HepG2 (cell line): ENCODE results near the gene BCAS4. TPM values are rescaled to one million over a fixed set of nuclear protein-coding genes. Genes with fewer than 3 reads are reported as not detected.

Experiments
- ATAC-seq: fragments of 200-7000 bp; cut with Tn5 transposase; 3 replicates; pipeline ENCODE4 v1.9.1; 2020; ENCODE audit warnings: mild to moderate bottlenecking, moderate library complexity
- BruUV-seq: library from RNA; stranded (reverse); fragments of 400-500 nt; replicated peaks from 2 replicates; lab custom pipeline; 2021; lab: Mats Ljungman, UMichigan
- CTCF ChIA-PET: fragments of 300-600 bp; formaldehyde crosslinking; extraction: SDS; loops from one replicate; lab custom pipeline; 2021; ENCODE audit warnings: low total read pairs, inconsistent platforms, low intra/inter-chr PET ratio; lab: Yijun Ruan, JAX
- POLR2A ChIA-PET: fragments of 350-600 bp; sonication (Branson Sonifier 250); formaldehyde crosslinking; loops from one replicate; lab custom pipeline; 2020; ENCODE audit warnings: antibody characterized with exemption, inconsistent platforms; lab: Yijun Ruan, JAX
- DNase-seq: peaks from one replicate; pipeline ENCODE4 v3.0.0-alpha.2; 2015; ENCODE audit warnings: low spot score
- FAIRE-seq: peaks from 3 replicates; lab custom pipeline; 2011; peaks lifted over from hg19 to GRCh38; lab: Jason Lieb, UNC
- H2AFZ ChIP-seq: one replicate; pipeline ENCODE4 v1.6.1; 2011; ENCODE audit warnings: low read length, inconsistent platforms
- H3K27ac ChIP-seq: fragments of 300-600 bp; 3 replicates; pipeline ENCODE4 v1.8.0; 2011; ENCODE audit warnings: mixed run types, mild to moderate bottlenecking, mixed read lengths, low read length, inconsistent platforms; ENCODE audit not compliant: insufficient read depth; ENCODE audit errors: extremely low read length
- H3K27me3 ChIP-seq, 2 experiments: fragments of 200-600 bp in 1 of 2; 2 replicates in 1 of 2; 3 replicates in 1 of 2; pipeline versions ENCODE4 v1.6.0 to v1.8.0; 2011; ENCODE audit warnings: low read length in 2 of 2, mild to moderate bottlenecking in 2 of 2, moderate library complexity in 2 of 2, inconsistent platforms in 1 of 2; ENCODE audit not compliant: insufficient read depth in 2 of 2, control insufficient read depth in 1 of 2
- H3K36me3 ChIP-seq, 2 experiments: fragments of 200-600 bp in 1 of 2; replicated peaks in 1 of 2; 2 replicates in 1 of 2; 3 replicates in 1 of 2; pipeline versions ENCODE4 v1.5.1 to v1.8.0; 2011; ENCODE audit warnings: low read length in 2 of 2, inconsistent platforms in 1 of 2; ENCODE audit not compliant: insufficient read depth in 2 of 2, control insufficient read depth in 1 of 2
- H3K4me1 ChIP-seq: 2 replicates; pipeline ENCODE4 v1.5.1; 2012; ENCODE audit warnings: low read length, inconsistent platforms; ENCODE audit not compliant: insufficient read depth
- H3K4me2 ChIP-seq: 2 replicates; pipeline ENCODE4 v1.6.0; 2011; ENCODE audit warnings: low read depth, low read length, inconsistent platforms
- H3K4me3 ChIP-seq, 3 experiments: fragments of 200-600 bp in 1 of 3; sonication (generic), shearing (Covaris generic) in 1 of 3; replicated peaks in 1 of 3; 2 replicates each; pipeline ENCODE4 v1.5.1; 2011 to 2016; ENCODE audit warnings: low read length in 3 of 3, inconsistent platforms in 2 of 3, low read depth in 2 of 3, mild to moderate bottlenecking in 2 of 3, control low read depth in 1 of 3, mixed read lengths in 1 of 3; ENCODE audit not compliant: insufficient read depth in 1 of 3
- H3K79me2 ChIP-seq: one replicate; pipeline ENCODE4 v1.6.1; 2011; ENCODE audit warnings: low read length, inconsistent platforms; ENCODE audit not compliant: insufficient read depth
- H3K9ac ChIP-seq: 2 replicates; pipeline ENCODE4 v1.6.0; 2011; ENCODE audit warnings: mild to moderate bottlenecking, low read depth, low read length, inconsistent platforms; ENCODE audit not compliant: insufficient read depth
- H3K9me3 ChIP-seq: 2 replicates; pipeline ENCODE4 v1.5.1; 2012; ENCODE audit warnings: mild to moderate bottlenecking, low read length
- H4K20me1 ChIP-seq: 2 replicates; pipeline ENCODE4 v1.6.0; 2011; ENCODE audit warnings: inconsistent platforms, mild to moderate bottlenecking, low read length, moderate library complexity; ENCODE audit not compliant: insufficient read depth
- BORCS8-MEF2B ChIP-seq: sonication (generic); formaldehyde crosslinking; IDR thresholded peaks from 2 replicates; pipeline ENCODE4 v1.8.0; 2022; ENCODE audit warnings: mild to moderate bottlenecking, missing genetic modification reagents
- DNMT1 ChIP-seq: sonication (generic); formaldehyde crosslinking; IDR thresholded peaks from 2 replicates; pipeline ENCODE4 v1.5.1; 2020; ENCODE audit warnings: mild to moderate bottlenecking, missing genetic modification reagents
- GABPA ChIP-seq, 2 experiments: IDR thresholded peaks; 2 replicates each; pipeline ENCODE4 v1.6.1; 2011 to 2016; ENCODE audit warnings: low read depth in 2 of 2, low read length in 1 of 2, missing biosample characterization in 1 of 2, missing genetic modification characterization in 1 of 2
- KLF6 ChIP-seq: IDR thresholded peaks from 2 replicates; pipeline ENCODE4 v1.8.0; 2016; ENCODE audit warnings: missing biosample characterization, missing genetic modification reagents
- ZNF326 ChIP-seq: sonication (generic); formaldehyde crosslinking; IDR thresholded peaks from 2 replicates; pipeline ENCODE4 v1.4.0; 2020; ENCODE audit warnings: missing genetic modification reagents, borderline replicate concordance
- ZNF552 ChIP-seq: sonication (generic); formaldehyde crosslinking; IDR thresholded peaks from 2 replicates; pipeline ENCODE4 v1.9.0; 2022; ENCODE audit warnings: missing genetic modification reagents, mild to moderate bottlenecking, borderline replicate concordance
- ZNF768 ChIP-seq: sonication (generic); formaldehyde crosslinking; IDR thresholded peaks from 2 replicates; pipeline ENCODE4 v1.4.0; 2020; ENCODE audit warnings: missing genetic modification reagents
- WGBS: methylation state at CpG from one replicate; pipeline ENCODE4 v1.1.6; 2017; ENCODE audit warnings: low lambda C conversion rate; 5-methylcytosine and 5-hydroxymethylcytosine counted together
- in situ Hi-C: cut with HindIII; loops from 2 replicates; pipeline ENCODE4 v1.10.0; 2017; ENCODE audit warnings: low pct_unique_long_range_greater_than_20kb; ENCODE audit not compliant: extremely low pct_ligation_motif_present
- intact Hi-C: fragments of 100-400 bp; cut with micrococcal nuclease; formaldehyde crosslinking; loops from one replicate; pipeline ENCODE4 v1.10.0; 2022; ENCODE audit not compliant: unreplicated experiment
- polyA plus RNA-seq, 8 experiments: library from polyadenylated mRNA; depleted of rRNA in 3 of 8; stranded (reverse) in 7 of 8; unstranded in 1 of 8; fragments of >200 nt; fragmentation: Illumina TruSeq in 4 of 8; extraction: Trizol in 4 of 8; gene quantifications; 2 replicates each; pipeline versions ENCODE4 v1.2.1 to v1.2.3, GENCODE V29; 2011 to 2016; ENCODE audit warnings: low read depth in 4 of 8, missing spikeins in 1 of 8, mixed read lengths in 1 of 8; ENCODE audit not compliant: insufficient read depth in 1 of 8
- total RNA-seq, 5 experiments: library from RNA; depleted of rRNA; stranded (reverse); fragments of >200 nt; fragmentation: Illumina TruSeq; extraction: Trizol; gene quantifications; 2 replicates each; pipeline ENCODE4 v1.2.3, GENCODE V29; 2016; ENCODE audit warnings: low read depth in 1 of 5

BCAS4 gene
- total and polyA plus RNA-seq, 2 of the 13 experiments (the other 11 are each of a cell fraction or from before 2014, with no cell fraction given), result 7.2 to 8.0 TPM

DNA sequence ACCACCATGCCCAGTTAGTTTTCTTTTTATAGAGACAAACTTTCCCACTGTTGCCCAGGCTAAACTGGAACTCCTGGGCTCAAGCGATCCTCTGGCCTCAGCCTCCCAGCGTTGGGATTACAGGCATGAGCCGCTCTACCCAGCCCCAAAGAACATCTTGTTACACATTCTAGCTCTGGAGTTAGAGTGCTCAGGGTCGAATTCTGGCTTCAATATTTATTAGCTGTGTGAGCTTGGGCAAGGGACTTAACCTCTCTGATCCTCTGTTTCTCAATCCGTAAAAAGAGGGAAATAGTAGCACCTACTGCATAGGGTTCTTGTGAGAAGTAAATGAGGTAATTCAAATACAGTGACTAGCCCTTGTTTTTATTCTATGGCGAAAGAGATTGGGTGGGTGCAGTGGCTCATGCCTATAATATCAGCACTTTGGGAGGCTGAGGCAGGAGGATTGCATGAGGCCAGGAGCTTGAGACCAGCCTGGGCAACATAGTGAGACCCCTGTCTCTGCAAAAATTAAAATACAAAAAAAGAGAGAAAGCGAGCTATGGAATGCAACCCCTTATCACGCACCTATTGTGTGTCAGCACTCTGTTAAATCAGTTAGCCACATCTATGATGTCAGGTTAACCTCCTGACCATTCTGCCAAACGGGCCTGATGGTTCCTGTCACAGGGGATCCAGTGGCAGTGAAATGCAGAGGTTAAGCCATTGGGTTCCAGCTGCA lies 19.7 kb downstream of the BCAS4 start:
- BruUV-seq, result no TSS peak
- ATAC-seq (no peak), DNase-seq (no peak), FAIRE-seq (no peak)
- 63% methylated on average over 9 of the region's 9 CpGs for WGBS
- Histone ChIP-seq H3K27me3 (no peaks in the 10 kb centered on the region), H3K79me2 (no peaks in the 10 kb centered on the region), H3K9ac (no peak overlapping the region), H3K4me1 (peaks cover 11% of the 10 kb centered on the region), H3K4me3 (no peak overlapping the region), H3K36me3 (no peaks in the 10 kb centered on the region), H3K9me3 (no peaks in the 10 kb centered on the region), H3K27ac (no peak overlapping the region)
- in situ Hi-C loops, result no loop called here
- CTCF ChIA-PET, result no interaction called here
- POLR2A ChIA-PET, result interaction anchor here (1.1 to 1.2 kb wide), 2 partner anchors 20 to 116 kb away, joined by 3 read pairs; partner anchors contain the start of gene BCAS4
- TF ChIP-seq ZNF768, result peak; percentile 87
- TF ChIP-seq ZNF326 (CRISPR knock-in tag), result no peak
- TF ChIP-seq GABPA (IDR thresholded peaks at IDR 0.05; ENCODE audit: low read depth, low read length), result 0 out of 2 replicates have a peak, but pooled peaks have one; percentile 2
- TF ChIP-seq GABPA (CRISPR knock-in tag; IDR thresholded peaks at IDR 0.05; ENCODE audit: low read depth), result no peak
- TF ChIP-seq ZNF552 (CRISPR knock-in tag), result no peak
- TF ChIP-seq, all 625 proteins: peak for 2
- no peaks in the 10 kb centered on the region for H4K20me1 ChIP-seq
- H2AFZ ChIP-seq, result no peak overlapping the region
- intact Hi-C loops, result no loop called here
- no peak overlapping the region for H3K4me2 ChIP-seq

GRCh38 chr20:50815162-50815989 lies 20.5 kb downstream of the BCAS4 start:
- Histone ChIP-seq H3K4me3 (no peak overlapping the region), H3K9ac (no peak overlapping the region), H2AFZ (no peak overlapping the region), H3K9me3 (no peaks in the 10 kb centered on the region), H3K36me3 (no peaks in the 10 kb centered on the region), H4K20me1 (no peaks in the 10 kb centered on the region), H3K4me2 (no peak overlapping the region), H3K27ac (no peak overlapping the region), H3K4me1 (peaks cover 11% of the 10 kb centered on the region), H3K27me3 (no peaks in the 10 kb centered on the region), H3K79me2 (no peaks in the 10 kb centered on the region)
- ATAC-seq (no peak), DNase-seq (no peak), FAIRE-seq (no peak)
- no peak for TF ChIP-seq KLF6 (CRISPR knock-in tag)
- TF ChIP-seq BORCS8-MEF2B (CRISPR knock-in tag), result no peak
- 0 out of 2 replicates have a peak, but pooled peaks have one; percentile 39 for TF ChIP-seq DNMT1 (CRISPR knock-in tag)
- BruUV-seq, result no TSS peak
- CTCF ChIA-PET, result no interaction called here
- POLR2A ChIA-PET, result interaction anchor here (1.1 kb wide), 1 partner anchor 20 kb away, joined by 3 read pairs; the partner anchor contains the start of gene BCAS4
- in situ Hi-C loops, result no loop called here
- intact Hi-C loops, result no loop called here
- 66% methylated on average over 15 of the region's 15 CpGs for WGBS
